ENCODE data around the gene BMF.
"Not testable (repeated sequence)": the region's sequence is repeated elsewhere in the genome, so short reads cannot be mapped to it uniquely, and the experiment has no call there.

Gene BMF

GRCh38 chr15:40130799-40131502 is 22.3 kb upstream of the BMF start:
- in situ Hi-C loops (cut with MboI; ENCODE audit: low pct_unique_long_range_greater_than_20kb, low sequenced_read_pairs) = no loop called here
- DNase-seq = peak; percentile 35

GRCh38 chr15:40130118-40130517 is 21.4 kb upstream of the BMF start:
- DNase-seq = no peak
- in situ Hi-C loops (cut with MboI; ENCODE audit: low pct_unique_long_range_greater_than_20kb, low sequenced_read_pairs) = no loop called here

- in situ Hi-C loops (cut with MboI; ENCODE audit: low pct_unique_long_range_greater_than_20kb, low sequenced_read_pairs) = no loop called here
These were observed 20.3 kb upstream of the BMF start for GRCh38 chr15:40128766-40129660.

DNA sequence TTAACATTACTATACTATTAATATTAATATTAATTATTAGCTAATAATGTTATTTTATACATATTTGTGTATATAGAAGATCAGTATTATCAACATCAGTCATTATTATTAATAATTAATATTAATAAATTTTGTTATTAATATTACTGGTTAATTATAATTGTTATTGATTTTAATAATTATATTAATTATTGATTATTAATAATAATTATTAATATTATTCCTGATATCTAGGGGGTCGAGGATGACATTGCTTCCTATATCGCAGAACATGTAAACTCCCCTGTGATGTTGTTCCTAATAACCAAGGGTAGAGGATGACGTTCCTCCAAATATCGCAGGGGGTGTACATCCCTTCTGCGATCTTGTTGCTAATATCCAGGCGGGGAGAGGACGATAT is 17.3 kb upstream of the BMF start:
- DNase-seq = no peak
- in situ Hi-C loops (cut with MboI; ENCODE audit: low pct_unique_long_range_greater_than_20kb, low sequenced_read_pairs) = no loop called here

More at GRCh38 chr15:40128766-40129660, 20.3 kb upstream of the BMF start:
- DNase-seq = peak; percentile 41

DNA sequence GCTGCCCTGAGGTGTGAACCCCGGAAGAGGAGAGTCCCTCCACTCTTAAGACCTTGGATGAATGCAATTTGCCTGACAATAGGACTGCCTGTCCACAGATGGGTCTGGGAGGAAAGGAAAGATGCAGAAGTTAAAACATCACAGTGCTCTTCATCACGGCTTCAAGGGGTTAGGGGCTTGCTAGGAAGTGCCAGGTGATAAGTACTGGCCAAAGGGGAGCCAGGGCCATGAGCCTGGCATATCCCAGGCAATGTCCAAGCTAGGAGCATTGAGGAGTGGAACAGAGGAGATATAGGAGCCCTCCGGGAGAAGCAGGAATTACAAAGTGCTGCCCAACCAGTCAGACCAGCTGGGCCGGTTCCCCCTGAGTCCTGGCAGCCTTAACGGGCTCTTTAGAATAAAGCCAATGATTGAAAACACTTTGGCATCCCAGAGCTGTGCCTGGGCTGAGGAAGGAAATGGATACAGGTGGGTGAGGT is 16.2 kb upstream of the BMF start:
- DNase-seq; in situ Hi-C loops (cut with MboI; ENCODE audit: low pct_unique_long_range_greater_than_20kb, low sequenced_read_pairs): not testable (repeated sequence)

- not testable (repeated sequence) for DNase-seq
These were observed 15.7 kb upstream of the BMF start for GRCh38 chr15:40124333-40124732.

GRCh38 chr15:40123863-40124262 is 15.2 kb upstream of the BMF start:
- DNase-seq; in situ Hi-C loops (cut with MboI; ENCODE audit: low pct_unique_long_range_greater_than_20kb, low sequenced_read_pairs): not testable (repeated sequence)

More at GRCh38 chr15:40124333-40124732, 15.7 kb upstream of the BMF start:
- in situ Hi-C loops (cut with MboI; ENCODE audit: low pct_unique_long_range_greater_than_20kb, low sequenced_read_pairs) = not testable (repeated sequence)

- DNase-seq; in situ Hi-C loops (cut with MboI; ENCODE audit: low pct_unique_long_range_greater_than_20kb, low sequenced_read_pairs): not testable (repeated sequence)
These were observed 14.3 kb upstream of the BMF start for GRCh38 chr15:40122989-40123388.

DNA sequence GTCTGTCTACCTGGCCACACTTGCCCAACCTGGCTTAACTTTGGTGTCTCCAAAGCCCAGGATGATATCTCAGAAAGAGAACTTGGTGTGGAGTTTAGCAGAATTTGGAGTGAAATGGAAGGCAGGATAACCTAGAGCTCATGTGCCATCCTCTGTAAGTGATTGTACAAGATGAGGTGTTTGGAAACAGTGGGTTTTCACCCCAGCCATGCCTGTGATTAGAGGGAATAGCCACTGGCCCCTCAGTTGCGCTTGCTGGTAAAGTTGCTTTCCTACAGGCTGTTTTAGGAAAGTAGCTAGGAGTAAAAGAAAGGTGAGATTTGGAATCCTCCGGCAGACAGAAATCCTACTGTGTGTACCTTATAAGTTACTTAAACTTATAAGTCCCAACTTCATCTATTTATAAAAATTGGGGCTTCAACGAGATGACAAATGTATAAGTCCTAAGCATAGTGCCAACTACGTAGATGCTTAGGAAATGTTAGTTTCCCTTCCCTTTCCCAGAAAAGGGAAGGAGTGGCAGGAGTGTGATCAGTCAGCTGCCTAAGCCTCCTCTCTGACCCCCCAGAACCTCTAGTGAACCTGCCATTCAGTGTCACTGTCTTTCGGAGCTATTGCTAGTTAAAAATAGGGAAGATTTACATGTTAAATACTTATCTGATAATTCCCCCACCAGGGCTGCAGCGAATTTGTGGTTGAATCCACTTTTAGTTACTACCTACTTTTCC is 13.4 kb upstream of the BMF start:
- in situ Hi-C loops (cut with MboI; ENCODE audit: low pct_unique_long_range_greater_than_20kb, low sequenced_read_pairs) = no loop called here
- no peak for DNase-seq

DNA sequence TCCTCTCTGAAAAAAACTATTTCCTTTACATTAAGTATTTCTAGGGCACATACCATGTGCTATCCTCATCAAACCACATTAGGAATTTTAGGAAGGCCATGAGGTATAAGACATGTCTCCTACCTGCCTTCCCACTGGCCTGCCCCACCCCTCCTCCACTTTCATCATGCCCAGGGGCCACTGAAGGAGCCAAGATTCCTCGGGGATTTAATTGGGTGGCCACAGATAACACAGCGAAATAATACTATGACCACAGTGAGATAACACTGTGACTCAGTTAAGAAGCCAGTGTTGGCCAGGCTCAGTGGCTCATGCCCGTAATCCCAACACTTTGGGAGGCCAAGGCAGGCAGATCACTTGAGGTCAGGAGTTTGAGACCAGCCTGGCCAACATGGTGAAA is 9.8 kb upstream of the BMF start:
- in situ Hi-C loops (cut with MboI; ENCODE audit: low pct_unique_long_range_greater_than_20kb, low sequenced_read_pairs) = no loop called here
- DNase-seq = no peak

DNA sequence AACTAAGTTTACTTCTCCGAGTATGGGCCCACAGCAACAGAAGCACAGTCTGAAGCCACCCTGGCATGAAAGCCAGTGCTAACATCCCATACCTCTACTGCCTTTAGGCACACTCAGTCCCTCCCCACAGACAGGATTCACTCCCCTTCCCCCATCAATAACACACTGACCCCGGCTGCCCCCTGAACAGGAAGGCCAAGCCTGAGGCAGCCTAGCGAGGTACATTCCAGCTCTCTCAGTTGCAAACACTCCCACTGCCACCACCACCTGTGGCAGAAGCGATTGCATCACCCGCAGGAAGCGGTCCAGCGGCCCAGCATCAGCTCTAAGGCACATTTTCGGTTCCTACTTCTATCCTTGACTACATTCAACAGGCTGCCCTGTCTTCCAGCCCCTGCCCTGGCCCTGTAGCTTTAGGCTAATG is 7.0 kb upstream of the BMF start:
- in situ Hi-C loops (cut with MboI; ENCODE audit: low pct_unique_long_range_greater_than_20kb, low sequenced_read_pairs) = no loop called here
- peak; percentile 89 for DNase-seq

GRCh38 chr15:40115106-40115505 is 6.4 kb upstream of the BMF start:
- in situ Hi-C loops (cut with MboI; ENCODE audit: low pct_unique_long_range_greater_than_20kb, low sequenced_read_pairs); DNase-seq: not testable (repeated sequence)

- in situ Hi-C loops (cut with MboI; ENCODE audit: low pct_unique_long_range_greater_than_20kb, low sequenced_read_pairs) = no loop called here
- DNase-seq = no peak
These were observed 5.5 kb upstream of the BMF start for GRCh38 chr15:40114218-40114617.

- no peak for DNase-seq
- in situ Hi-C loops (cut with MboI; ENCODE audit: low pct_unique_long_range_greater_than_20kb, low sequenced_read_pairs) = no loop called here
These were observed 4.1 kb upstream of the BMF start for GRCh38 chr15:40112789-40113188.

- in situ Hi-C loops (cut with MboI; ENCODE audit: low pct_unique_long_range_greater_than_20kb, low sequenced_read_pairs) = no loop called here
- no peak for DNase-seq
These were observed 3.2 kb upstream of the BMF start for GRCh38 chr15:40111888-40112287.

- DNase-seq = no peak
- in situ Hi-C loops (cut with MboI; ENCODE audit: low pct_unique_long_range_greater_than_20kb, low sequenced_read_pairs) = no loop called here
These were observed 2.3 kb upstream of the BMF start for GRCh38 chr15:40110866-40111550.

DNA sequence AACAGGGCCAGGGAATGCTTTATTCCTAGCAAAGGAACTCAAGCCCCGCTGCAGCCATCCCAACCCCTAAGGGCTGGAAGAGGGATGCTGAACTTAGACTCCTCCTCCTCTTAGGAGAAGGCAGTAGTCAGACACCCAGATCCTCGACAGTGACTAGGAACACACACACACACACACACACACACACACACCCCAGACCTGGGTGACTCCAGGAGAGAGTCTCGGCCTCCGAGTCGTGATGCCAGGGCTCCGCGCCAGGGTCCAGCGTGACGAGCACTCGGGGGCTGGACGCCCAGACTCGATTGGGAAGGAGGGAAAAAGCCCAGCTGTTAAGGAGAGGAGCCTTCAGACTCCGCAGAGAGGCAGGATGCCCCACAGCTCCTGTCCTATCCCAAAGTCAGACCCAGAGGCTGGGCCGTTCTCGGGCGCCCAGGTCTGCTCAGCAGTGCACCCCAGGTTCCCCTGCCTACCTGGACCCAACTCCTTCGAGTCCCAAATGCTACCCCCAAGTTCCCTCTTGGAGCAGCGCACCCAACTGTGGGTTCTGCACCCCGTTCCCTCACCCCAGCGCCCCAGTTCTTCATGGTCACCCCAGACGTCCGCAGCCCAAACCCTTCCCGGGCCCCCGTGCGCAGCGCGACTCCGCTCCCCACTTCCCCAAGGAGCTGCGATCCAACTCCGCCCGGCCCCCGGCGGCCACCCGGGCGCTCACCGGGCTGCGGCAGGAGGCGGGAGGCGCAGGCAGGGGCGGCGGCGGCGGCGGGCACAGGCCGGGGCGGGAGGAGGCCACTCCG is 421 bp downstream of the BMF start:
- in situ Hi-C loops (cut with MboI; ENCODE audit: low pct_unique_long_range_greater_than_20kb, low sequenced_read_pairs) = loop anchor here (10.0 kb wide), 1 partner anchor 53 kb away; no protein-coding TSS in a partner anchor
- DNase-seq = no peak

Measured in KBM-7 (cell line).